Psoas muscle (tissue), 8 donors: ENCODE data around the gene ACSM2B. TPM values are rescaled to one million over a fixed set of nuclear protein-coding genes. Genes with fewer than 3 reads are reported as not detected.

Experiments
- ATAC-seq, 4 donors: fragments of 200-7000 bp; cut with Tn5 transposase; one replicate each; pipeline ENCODE4 v1.9.1; 2020; ENCODE audit warnings: moderate library complexity in 3 of 4, mild to moderate bottlenecking in 2 of 4
- DNase-seq, 2 donors: peaks; one replicate each; pipeline ENCODE4 v3.0.0-alpha.2; 2020
- H3K27ac ChIP-seq: fragments of 200-600 bp; one replicate; pipeline ENCODE4 v1.8.0; 2022
- H3K27me3 ChIP-seq, 3 donors: fragments of 200-600 bp in 1 of 3; one replicate each; pipeline versions ENCODE4 v1.6.1 to v1.8.0; 2013 to 2022; ENCODE audit warnings: low read length in 2 of 3, mild to moderate bottlenecking in 2 of 3, moderate library complexity in 1 of 3; ENCODE audit not compliant: insufficient read depth in 3 of 3
- H3K36me3 ChIP-seq, 2 donors: fragments of 200-600 bp in 1 of 2; one replicate each; pipeline versions ENCODE4 v1.6.1 to v1.8.0; 2013 to 2022; ENCODE audit warnings: low read depth in 1 of 2, mild to moderate bottlenecking in 1 of 2, moderate library complexity in 1 of 2; ENCODE audit not compliant: insufficient read depth in 1 of 2
- H3K4me1 ChIP-seq: fragments of 200-600 bp; one replicate; pipeline ENCODE4 v1.8.0; 2022
- H3K4me3 ChIP-seq: fragments of 200-600 bp; one replicate; pipeline ENCODE4 v1.8.0; 2022; ENCODE audit warnings: mild to moderate bottlenecking
- H3K9me3 ChIP-seq: fragments of 200-600 bp; one replicate; pipeline ENCODE4 v1.8.0; 2022
- CTCF ChIP-seq: fragments of 200-600 bp; IDR thresholded peaks from one replicate; pipeline ENCODE4 v1.8.0; 2022; ENCODE audit warnings: antibody characterized with exemption
- WGBS, 3 donors: extraction: QIAGEN DNeasy Blood & Tissue Kit; methylation state at CpG; one replicate each; pipeline versions ENCODE4 v1.1.6 to v1.1.7; 2013; 5-methylcytosine and 5-hydroxymethylcytosine counted together
- intact Hi-C, 2 donors: fragments of 100-400 bp; cut with DNase I; formaldehyde crosslinking; loops; one replicate each; pipeline versions ENCODE4 v1.11.0 to v1.14.2; 2022
- polyA plus RNA-seq, 3 donors: library from polyadenylated mRNA; stranded (reverse); fragments of 200-250 nt; gene quantifications; one replicate each; pipeline ENCODE4 v1.2.3, GENCODE V29; 2013
- total RNA-seq, 4 donors: library from RNA; stranded (reverse); fragmentation: NEBNext Ultra II Directional in 2 of 4; extraction: Animal tissue kit (Norgen Biotek cat#: 25700) in 2 of 4; gene quantifications; one replicate each; pipeline versions ENCODE4 v1.2.1 to v1.2.4, GENCODE V29; 2021 to 2023
- donor health status: healthy with polysubstance abuse.
- donor health status: DM: no; HTN: no; CAD: no; lungs with moderate emphysema.
- donor health status: Bipolar disorder and iron deficiency.
- donor health status: healthy.
- donor health status: DM: yes; HTN: yes; CAD: no.
- donor health status: DM: no; HTN: no; CAD: no.
- donor health status: DM: no; HTN: no; CAD: no.
- donor health status: DM: yes; HTN: yes; CAD: no.

ACSM2B gene
- total and polyA plus RNA-seq, 7 donors: 0.25 TPM; not detected in 6

- ATAC-seq (no peak), DNase-seq (no peak)
- TF ChIP-seq CTCF: no peak
- Histone ChIP-seq H3K27me3 (no peaks in the 10 kb centered on the region), H3K36me3 (no peaks in the 10 kb centered on the region), H3K4me3 (no peak overlapping the region), H3K9me3 (no peaks in the 10 kb centered on the region), H3K27ac (no peak overlapping the region), H3K4me1 (no peaks in the 10 kb centered on the region)
- WGBS, 3 donors: 70 to 84% (median 80%) methylated on average over 1 of the region's 1 CpG
- intact Hi-C loops: no loop called here
Observed at GRCh38 chr16:20520103-20520502, 56.1 kb downstream of the ACSM2B start.

- ATAC-seq: no peak
- H3K4me3 ChIP-seq: no peak overlapping the region
- H3K27ac ChIP-seq: no peak overlapping the region
- intact Hi-C loops: no loop called here
- H3K27me3 ChIP-seq: no peaks in the 10 kb centered on the region
- H3K9me3 ChIP-seq: no peaks in the 10 kb centered on the region
- H3K4me1 ChIP-seq: no peaks in the 10 kb centered on the region
- WGBS, 3 donors: 41 to 52% (median 49%) methylated on average over 3 of the region's 3 CpGs
- no peak for DNase-seq
- H3K36me3 ChIP-seq: no peaks in the 10 kb centered on the region
- no peak for TF ChIP-seq CTCF
Observed at GRCh38 chr16:20519231-20519630, 56.9 kb downstream of the ACSM2B start.

GRCh38 chr16:20517149-20517548, 59.0 kb downstream of the ACSM2B start:
- WGBS, 3 donors: 55 to 73% (median 57%) methylated on average over 3 of the region's 3 CpGs
- DNase-seq (no peak), ATAC-seq (no peak)
- no peaks in the 10 kb centered on the region for H3K27me3 ChIP-seq
- no peaks in the 10 kb centered on the region for H3K36me3 ChIP-seq
- TF ChIP-seq CTCF: no peak
- no peaks in the 10 kb centered on the region for H3K4me1 ChIP-seq
- intact Hi-C loops: no loop called here
- no peak overlapping the region for H3K4me3 ChIP-seq
- no peak overlapping the region for H3K27ac ChIP-seq
- no peaks in the 10 kb centered on the region for H3K9me3 ChIP-seq

- Histone ChIP-seq H3K9me3 (no peaks in the 10 kb centered on the region), H3K4me3 (no peak overlapping the region), H3K27ac (no peak overlapping the region), H3K4me1 (no peaks in the 10 kb centered on the region), H3K36me3 (no peaks in the 10 kb centered on the region), H3K27me3 (no peaks in the 10 kb centered on the region)
- ATAC-seq (no peak), DNase-seq (no peak)
- intact Hi-C loops: no loop called here
- TF ChIP-seq CTCF: no peak
Observed at GRCh38 chr16:20515688-20516090, 60.5 kb downstream of the ACSM2B start.

- H3K9me3 ChIP-seq: peaks cover 10% of the 10 kb centered on the region
- no peak for TF ChIP-seq CTCF
Observed at GRCh38 chr16:20510323-20510722, 65.8 kb downstream of the ACSM2B start.

More at GRCh38 chr16:20510323-20510722, 65.8 kb downstream of the ACSM2B start:
- ATAC-seq: no peak
- Histone ChIP-seq H3K4me3 (no peak overlapping the region), H3K27ac (no peak overlapping the region), H3K36me3 (no peaks in the 10 kb centered on the region), H3K27me3 (no peaks in the 10 kb centered on the region), H3K4me1 (no peaks in the 10 kb centered on the region)
- no peak for DNase-seq
- intact Hi-C loops: no loop called here
- WGBS, 3 donors: 48 to 63% (median 59%) methylated on average over 1 of the region's 1 CpG
